HG03342 (cell line): ENCODE data around the gene SPAG16.
"Not testable (repeated sequence)": the region's sequence is repeated elsewhere in the genome, so short reads cannot be mapped to it uniquely, and the experiment has no call there.

Experiments
- ATAC-seq: cut with Tn5 transposase; IDR thresholded peaks from one replicate; pipeline ENCODE4 v1.9.1; 2021; ENCODE audit warnings: mild to moderate bottlenecking, moderate library complexity; ENCODE audit not compliant: unreplicated experiment

SPAG16 gene

DNA sequence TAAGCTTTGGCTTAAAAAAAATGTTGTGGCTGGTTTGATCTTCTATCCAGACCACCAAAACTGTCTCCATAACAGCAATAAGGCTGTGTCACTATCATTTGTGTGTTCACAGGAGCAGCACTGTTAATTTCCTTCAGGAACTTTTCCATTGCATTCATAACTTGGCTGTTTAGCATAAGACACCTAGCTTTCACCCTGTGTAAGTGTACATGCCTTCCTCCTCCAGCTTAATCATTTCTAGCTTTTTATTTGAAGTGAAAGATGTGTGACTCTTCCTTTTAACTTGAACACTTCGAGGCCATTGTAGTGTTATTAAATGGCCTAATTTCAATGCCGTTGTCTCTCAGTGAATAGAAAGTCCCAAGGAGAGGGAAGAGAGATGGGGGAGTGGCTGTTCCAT lies 773.7 kb downstream of the SPAG16 start:
- no peak for ATAC-seq

DNA sequence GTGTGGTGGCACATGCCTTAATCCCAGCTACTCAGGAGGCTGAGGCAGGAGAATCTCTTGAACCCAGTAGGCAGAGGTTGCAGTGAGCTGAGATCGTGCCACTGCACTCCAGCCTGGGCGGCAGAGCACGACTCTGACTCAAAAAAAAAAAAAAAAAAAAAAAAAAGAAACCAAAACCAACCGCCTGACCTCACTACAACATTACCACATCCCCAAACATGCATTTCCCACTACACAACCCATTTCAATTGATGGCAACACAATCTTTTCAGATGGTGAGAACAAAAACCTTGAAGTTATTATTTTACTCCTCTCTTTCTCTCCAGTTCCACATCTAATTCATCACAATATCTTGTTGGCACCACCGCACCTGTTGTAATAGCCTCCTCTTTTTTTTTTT lies 778.0 kb downstream of the SPAG16 start:
- ATAC-seq, result not testable (repeated sequence)

DNA sequence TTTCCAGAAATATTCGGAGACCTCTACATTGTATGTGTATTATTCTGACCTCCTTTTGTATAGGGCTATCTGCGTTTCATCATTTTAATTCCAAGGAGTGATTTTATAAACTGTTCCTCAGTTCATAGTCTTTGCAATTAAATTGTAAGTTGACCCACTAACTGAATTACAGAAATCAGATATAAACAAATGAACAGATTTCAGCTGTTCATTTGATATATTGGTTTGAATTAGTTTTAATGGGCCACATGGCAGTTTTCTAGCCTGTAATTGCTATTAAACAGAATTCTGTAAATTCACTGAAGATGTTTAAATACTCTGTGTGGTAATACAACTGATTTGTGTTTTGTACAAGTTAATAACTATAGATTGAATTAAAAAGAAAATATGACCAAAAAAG lies 780.2 kb downstream of the SPAG16 start:
- ATAC-seq, result no peak

DNA sequence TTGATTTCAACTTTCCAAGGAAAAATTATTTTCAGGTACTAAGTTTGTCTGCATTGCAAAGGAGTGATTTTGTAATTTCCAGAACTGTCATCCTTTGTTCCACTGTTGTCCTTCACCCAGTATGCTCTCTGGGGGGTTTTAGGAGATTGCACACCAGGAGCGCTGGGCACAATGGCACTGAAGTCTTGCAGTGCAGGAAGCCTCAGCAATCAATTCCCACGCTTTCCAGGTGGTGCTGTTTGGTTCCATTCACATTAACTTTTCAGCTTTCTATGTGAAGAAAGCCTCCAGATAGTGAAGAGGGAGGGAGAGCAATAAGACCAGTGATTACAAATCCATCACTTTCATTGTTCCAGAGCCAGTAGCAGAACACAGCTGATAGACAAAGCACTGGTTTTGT lies 782.6 kb downstream of the SPAG16 start:
- ATAC-seq, result no peak

DNA sequence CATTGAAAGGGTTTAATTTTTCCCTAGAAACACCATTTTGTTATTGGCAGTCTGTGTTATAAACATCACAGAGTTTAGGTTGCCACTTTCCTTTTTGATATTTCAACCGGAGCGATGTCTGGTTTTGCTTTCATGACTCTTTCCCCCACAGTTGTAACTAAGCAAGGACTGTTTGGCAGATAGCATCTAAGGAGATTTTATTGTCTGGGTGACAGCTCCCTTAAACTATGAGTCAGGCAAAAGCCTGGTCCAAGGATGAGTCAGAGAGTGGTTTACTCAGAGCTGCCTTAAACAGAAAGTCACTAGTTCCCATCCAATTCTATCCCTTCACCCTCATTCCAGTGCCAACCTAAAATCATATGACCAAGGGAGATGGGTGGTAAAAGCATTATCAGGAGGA lies 785.0 kb downstream of the SPAG16 start:
- peak; percentile 87 for ATAC-seq

DNA sequence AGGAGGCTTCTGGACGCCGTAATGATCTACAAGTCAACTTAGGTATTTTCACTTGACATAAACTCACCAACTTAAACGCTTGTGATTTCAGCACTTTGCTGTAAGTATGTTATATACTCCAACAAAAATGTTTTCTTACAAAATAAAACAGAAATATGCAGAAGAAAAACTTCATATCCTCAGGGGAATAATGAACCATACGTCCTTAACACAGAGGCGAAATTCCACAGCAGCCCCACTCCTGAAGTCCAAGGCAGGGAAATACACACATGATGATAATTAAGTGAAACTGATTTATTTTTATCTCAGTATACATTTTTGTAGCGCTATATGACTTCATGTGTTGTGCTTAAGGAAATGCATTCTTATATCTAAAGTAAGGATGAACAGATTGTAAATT lies 791.2 kb downstream of the SPAG16 start:
- no peak for ATAC-seq

DNA sequence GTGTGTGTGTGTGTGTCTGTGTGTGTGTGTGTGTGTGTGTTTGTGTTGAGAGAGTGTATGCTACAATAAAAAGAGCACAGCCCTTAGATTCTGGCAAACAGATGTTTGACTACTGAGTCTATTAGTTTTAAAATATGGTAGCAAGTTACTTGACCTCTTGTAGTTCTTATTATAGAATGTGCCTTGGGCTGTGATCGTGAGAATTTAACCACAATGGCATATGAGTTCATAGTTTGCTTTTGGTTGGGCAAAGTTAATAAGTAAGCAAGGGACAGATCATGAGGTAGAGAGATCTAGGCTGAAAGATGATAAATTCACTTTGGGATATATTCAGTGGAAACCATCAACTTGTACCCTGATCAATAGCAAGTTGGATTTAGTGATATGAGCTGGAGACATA lies 792.3 kb downstream of the SPAG16 start:
- peak; percentile 69 for ATAC-seq

DNA sequence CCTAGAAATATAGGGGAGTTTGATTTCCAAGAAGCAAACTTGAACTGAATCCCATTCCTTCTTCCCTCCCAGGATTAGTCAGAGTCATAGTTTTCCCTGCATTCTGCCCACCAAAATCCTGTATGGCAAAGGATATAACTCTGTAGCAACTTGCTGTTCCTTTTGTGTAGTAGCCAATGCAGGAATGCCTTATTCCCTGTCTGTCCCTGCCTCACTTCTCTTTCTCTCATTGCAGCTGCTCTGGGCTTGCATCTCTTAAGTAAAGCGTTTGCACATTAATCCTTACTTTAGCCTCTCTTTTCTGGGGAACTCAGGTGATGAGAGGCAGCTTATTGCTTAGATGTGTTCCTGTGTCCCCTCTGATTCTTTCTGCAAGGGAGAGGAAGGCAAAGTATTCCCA lies 793.5 kb downstream of the SPAG16 start:
- ATAC-seq, result no peak

DNA sequence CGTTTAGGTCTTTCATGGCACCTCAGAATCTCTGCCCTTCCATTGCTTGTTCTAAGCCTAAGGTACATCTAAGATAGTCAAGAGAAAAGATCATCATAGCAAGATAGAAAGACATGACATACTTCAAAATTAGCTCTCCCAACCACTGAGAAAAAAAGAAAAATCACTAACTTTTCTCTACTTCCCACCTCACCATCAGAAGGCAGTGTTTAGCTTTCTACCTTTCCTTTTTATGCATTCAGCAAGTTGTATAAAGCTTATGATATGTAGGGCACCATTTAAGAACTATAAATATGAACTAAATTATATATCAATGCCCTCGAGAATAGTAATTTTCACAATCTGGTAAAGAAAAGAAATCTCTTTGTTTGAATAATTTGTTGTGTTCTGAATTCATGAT lies 794.8 kb downstream of the SPAG16 start:
- ATAC-seq, result no peak

DNA sequence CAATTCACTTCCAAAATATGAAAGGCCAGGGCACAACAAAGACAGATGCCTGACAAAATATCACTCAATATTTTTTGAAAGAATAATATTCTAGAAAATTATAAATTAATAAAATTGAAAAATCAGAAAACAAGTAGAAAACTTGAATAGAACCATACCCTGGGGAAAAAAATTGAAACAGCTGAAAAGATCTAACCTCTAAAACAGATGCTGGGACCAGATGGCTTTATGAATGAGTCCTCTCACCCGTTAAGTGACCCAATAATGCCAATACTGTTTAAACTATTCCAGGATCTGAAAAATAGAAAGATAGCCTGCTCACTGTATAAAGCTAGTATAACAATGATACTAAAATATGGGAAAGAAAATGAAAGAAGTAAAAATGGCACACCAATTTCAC lies 804.3 kb downstream of the SPAG16 start:
- ATAC-seq, result no peak

DNA sequence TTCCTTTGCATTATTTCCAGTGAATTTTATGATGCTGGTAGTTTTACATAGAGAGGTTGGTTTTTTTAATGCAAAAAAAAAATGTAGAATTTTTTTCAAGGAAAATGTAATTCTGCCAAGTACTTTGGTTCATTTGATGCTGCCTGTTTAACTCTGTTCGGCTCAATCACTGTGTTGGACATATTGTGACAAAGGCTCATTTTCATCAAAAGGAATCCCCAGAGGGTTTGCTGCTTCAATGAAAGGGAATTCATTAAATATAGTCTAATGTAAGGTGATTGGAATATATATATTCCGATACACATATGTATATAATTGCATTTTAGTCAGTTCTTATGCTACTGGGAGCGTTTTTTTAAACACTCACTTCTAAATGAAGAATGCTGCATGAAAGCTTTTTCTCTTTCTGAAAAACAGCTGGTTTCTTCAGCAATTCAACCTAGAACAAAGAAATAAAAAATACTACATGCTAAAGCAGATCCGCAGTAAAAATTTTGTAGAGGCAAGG lies 812.0 kb downstream of the SPAG16 start:
- no peak for ATAC-seq

DNA sequence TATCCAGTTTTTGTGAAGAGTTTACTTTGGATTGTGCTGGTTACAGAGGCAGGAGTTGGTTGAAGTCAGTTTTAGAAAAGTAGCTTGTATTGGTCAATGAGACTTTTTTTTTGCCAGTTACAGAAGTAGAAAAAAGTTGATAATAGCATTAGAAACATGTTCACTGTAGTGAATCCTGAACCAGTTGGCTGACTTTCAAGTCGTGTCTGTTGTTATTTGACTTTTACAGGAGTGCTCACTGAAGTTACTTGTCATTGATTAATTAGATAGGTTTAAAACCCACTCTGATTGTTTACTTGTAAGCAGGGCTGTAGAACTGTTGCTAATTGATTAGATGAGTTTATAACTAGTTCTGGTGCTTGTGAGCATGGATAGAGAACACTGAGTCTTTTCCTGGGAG lies 814.5 kb downstream of the SPAG16 start:
- ATAC-seq, result no peak

DNA sequence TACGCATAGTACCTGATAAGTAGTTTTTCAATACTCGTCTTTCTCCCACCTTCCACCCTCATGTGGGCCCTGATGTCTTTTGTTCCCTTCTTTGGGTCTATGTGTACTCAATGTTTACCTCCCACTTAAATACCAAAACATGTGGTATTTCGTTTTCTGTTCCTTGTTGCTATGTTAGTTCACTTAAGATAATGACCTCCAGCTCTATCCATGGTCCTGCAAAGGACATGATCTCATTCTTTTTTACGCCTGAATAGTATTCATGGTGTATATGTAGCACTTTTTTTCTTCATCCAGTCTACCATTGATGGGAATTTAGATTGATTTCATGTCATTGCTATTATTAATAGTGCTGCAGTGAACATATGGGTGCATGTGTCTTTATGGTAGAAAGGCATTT lies 816.2 kb downstream of the SPAG16 start:
- ATAC-seq, result no peak

DNA sequence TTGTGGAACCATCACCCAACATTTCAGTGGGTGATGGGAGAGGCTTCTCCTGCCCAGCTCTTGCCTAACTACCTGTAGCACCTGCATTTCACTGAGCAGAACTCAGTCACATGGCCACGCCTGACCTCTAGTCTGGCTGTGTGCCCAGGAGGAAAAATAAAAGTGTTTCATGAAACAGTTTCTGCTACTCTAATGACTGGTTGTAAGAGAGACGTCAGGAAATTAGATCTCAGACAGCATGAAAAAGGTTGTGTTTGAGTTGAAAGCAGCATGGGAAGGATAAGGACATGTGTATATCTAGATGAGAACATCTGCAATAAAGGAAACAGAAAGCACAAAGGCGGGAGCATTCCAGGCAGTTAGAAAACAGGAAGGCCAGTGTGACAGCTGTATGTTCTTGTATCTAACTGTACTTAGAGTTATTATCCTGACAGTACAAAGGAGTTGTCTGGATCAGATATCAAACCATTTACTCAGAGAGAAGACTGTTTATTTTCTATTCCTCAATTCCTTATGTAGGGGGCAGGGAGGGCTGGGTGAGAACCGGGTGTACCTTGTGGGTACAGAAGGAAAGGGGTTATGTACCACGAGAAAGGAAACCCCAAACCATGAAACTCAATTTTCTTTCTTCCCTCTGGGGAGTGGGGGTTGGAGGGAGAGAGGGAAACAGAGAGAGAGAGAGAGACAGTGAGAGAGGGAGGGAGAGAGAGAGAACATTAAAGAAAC lies 819.2 kb downstream of the SPAG16 start:
- ATAC-seq, result no peak

DNA sequence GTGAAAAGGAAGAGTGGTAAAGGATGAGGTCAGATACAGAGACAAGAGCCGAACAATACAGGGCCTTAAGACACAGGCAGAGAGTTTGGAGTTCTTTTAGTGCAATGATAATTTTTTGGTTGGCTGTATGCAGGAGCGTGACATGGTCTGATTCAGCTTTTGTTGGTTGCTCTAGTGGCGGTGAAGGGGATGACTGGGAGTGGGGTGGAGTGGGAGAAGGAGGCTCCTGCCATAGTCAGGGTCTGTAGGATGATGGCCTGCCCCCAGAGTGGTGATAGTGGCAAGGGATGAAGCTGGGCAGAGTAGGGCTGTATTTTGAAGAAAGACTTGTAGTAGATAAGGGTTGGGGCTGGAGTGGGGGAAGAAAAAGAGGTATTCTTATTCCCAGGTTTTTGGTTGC lies 820.0 kb downstream of the SPAG16 start:
- ATAC-seq, result no peak

DNA sequence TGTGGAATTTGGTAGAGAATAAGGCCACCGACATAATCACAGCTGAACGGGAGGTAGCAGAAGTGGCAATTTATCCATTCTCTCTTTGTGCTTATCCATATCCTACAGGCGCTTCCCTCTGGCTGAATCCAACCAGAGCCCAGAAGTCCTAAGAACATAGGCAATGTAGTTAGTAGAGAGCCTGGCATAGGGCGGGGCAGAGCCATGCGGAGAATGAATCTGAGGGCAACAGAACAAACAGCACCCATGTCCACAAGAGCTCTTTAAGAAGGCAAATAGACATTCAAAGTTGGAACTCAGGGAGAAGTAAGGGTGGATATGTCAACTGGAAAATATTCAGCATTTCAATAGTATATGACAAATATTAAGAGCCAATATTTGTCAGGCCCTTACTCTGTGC lies 820.7 kb downstream of the SPAG16 start:
- no peak for ATAC-seq

DNA sequence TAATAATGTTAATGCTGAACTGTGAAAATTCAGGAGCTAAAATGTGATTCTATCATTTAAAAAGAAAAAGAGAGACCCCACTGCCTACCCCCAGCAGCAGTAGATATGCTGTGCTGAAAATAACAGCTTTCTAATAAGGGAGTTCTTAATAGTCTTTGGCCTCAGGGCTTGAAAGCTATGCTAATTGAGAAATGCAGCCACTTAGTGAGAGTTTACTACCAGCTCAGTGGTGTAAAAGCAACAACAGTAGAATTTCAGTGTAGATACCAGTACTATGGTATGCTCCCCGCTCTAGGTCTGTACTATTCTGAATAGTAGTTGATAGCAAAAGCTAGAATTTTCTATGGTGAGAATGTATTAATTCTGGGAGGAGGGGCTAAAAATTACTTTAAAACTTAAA lies 823.5 kb downstream of the SPAG16 start:
- ATAC-seq, result no peak

DNA sequence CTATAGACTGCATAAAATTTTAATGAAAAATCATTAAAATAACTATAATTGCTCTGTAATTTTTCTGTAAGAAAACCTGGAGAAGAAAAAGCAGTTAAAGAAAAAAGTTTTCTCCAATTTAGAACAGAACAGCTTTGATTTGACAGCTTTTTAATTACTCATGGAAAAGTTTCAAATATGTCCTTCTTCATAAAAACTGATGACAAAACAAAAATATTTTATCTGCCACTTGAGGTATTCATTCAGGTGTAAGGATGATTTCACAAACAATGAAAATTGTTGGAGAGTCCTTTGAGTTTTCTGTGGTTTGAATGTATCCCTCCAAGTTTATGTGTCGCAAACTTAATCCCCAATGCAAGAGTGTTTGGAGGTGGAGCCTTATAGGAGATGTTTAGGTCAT lies 824.3 kb downstream of the SPAG16 start:
- ATAC-seq, result no peak

DNA sequence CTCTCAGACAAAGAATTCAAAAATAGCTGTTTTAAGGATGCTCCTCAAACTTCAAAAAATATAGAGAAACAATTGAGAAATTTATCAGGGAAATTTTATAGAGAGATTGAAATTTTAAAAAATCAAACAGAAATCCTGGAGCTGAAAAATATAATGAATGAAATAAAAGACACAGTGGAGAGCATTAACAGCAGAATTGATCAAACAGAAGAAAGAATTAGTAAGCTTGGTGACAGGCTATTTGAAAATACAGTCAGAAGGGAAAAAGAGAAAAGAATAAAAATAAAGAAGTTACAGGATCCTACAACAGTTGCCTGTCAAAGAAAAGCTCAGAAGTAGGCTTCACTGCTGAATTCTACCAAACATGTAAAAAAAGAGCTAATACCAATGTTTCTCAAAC lies 832.8 kb downstream of the SPAG16 start:
- no peak for ATAC-seq

DNA sequence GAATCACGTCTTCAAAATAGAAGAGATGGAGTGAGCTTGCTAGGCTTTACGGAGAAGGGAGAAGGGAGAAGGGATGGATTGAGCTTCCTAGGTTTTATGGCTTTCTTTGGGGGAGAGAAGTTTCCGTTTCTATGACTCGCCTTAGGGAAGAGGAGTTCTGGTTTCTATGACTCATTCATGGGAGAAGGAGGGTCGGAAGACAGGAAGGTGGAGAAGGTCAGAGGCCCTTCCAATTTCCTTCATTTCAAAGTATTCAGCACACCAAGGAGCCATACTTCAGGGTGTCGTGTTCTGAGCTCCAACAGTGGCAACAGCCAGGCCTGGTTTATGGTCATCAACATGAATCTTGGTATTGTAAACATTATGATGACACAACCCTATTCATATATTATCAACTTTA lies 841.9 kb downstream of the SPAG16 start:
- ATAC-seq, result no peak

DNA sequence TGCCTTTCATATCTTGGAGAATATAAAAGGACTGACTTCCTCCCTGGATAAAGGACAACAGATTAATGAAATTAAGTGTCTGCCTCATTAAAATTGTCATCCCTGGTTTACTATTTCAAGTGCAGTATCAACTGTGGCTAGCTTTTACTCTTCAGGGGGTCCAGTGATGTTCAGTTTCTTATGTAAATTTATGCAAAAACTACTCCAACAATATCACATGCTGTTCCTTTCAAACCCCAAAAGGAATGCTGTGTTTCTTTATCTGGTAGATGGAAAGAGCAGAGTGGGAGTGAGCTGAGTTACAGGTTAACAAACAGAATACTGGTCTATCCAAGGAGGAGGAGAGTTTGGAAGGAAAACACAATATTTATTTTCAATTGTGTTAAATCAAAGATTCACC lies 842.9 kb downstream of the SPAG16 start:
- no peak for ATAC-seq

DNA sequence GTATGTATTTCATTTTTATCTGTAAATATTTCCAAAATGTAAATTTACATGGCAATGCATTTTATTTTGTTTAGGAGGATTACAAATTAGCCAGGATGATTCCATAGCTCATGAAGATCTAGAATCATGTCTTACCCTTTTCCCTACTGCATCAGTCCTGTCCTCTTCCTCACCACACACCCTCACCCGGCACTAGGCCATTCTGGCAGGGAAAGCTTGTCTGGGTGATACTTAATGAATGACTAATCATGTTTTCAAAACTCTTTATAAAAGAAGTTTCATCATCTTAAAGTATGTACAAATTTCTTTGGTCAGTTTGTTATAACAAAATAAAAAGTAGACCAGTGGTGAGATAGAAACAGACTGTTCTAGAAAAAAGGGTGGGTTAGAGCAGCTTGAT lies 843.3 kb downstream of the SPAG16 start:
- no peak for ATAC-seq

DNA sequence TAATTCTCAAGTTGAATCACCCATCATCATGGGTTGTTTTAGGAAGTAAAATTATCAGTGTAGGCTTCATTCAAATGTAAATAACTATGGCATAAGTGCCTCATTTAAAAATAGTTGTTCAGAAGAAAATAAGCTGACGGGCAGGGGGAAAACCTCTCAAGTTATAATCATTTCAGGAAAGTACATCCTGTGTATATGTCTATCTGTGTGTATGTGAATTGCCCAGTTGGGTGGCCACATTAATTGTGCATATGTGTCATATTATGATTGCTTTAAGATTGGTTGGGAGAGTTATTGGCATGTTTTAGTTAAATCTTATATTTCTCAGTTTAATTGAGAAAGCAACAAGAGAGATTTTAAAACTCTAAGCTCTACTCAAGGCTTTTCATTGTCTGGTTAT lies 843.8 kb downstream of the SPAG16 start:
- no peak for ATAC-seq
